Transverse colon (tissue), 4 donors: ENCODE data around the gene ACTMAP. TPM values are rescaled to one million over a fixed set of nuclear protein-coding genes. Genes with fewer than 3 reads are reported as not detected.
A peak's percentile ranks its signal among the peaks of the same experiment; 100 is the strongest.

ENCODE experiments used
- DNase-seq: peaks from one replicate; pipeline ENCODE4 v3.0.0-alpha.2; 2019
- H3K27ac ChIP-seq, 4 donors: fragments of 200-600 bp; sonication (generic); 2 replicates each; pipeline ENCODE4 v1.5.1; 2016 to 2018; ENCODE audit warnings: inconsistent platforms in 4 of 4
- H3K27me3 ChIP-seq: fragments of 200-600 bp; sonication (generic); 2 replicates; pipeline ENCODE4 v1.5.1; 2017; ENCODE audit warnings: inconsistent platforms
- H3K36me3 ChIP-seq, 4 donors: fragments of 200-600 bp; sonication (generic); 2 replicates each; pipeline ENCODE4 v1.5.1; 2017 to 2019; ENCODE audit warnings: inconsistent platforms in 4 of 4
- H3K4me1 ChIP-seq, 4 donors: fragments of 200-600 bp; sonication (generic); 2 replicates each; pipeline ENCODE4 v1.5.1; 2017 to 2020; ENCODE audit warnings: inconsistent platforms in 4 of 4
- H3K4me3 ChIP-seq, 4 donors: fragments of 200-600 bp; sonication (generic); 1 replicate in 1 of 4; 2 replicates in 3 of 4; pipeline versions ENCODE4 v1.5.1 to v1.6.1; 2017 to 2019; ENCODE audit warnings: inconsistent platforms in 4 of 4
- H3K9me3 ChIP-seq, 2 donors: fragments of 200-600 bp; sonication (generic); 2 replicates each; pipeline ENCODE4 v1.5.1; 2017 to 2019; ENCODE audit warnings: inconsistent platforms in 2 of 2
- CTCF ChIP-seq, 5 experiments: fragments of 200-600 bp in 3 of 5; fragments of 450-650 bp in 2 of 5; sonication (generic) in 3 of 5; IDR thresholded peaks; 1 replicate in 2 of 5; 2 replicates in 3 of 5; pipeline ENCODE4 v1.5.1; 2016 to 2017; ENCODE audit warnings: antibody characterized with exemption in 5 of 5, inconsistent platforms in 3 of 5, mild to moderate bottlenecking in 2 of 5, moderate library complexity in 1 of 5
- EP300 ChIP-seq: sonication (generic); formaldehyde crosslinking; IDR thresholded peaks from one replicate; pipeline ENCODE4 v1.6.1; 2017; ENCODE audit warnings: antibody characterized with exemption, low read depth
- POLR2A ChIP-seq: fragments of 450-650 bp; IDR thresholded peaks from one replicate; pipeline ENCODE4 v1.6.1; 2016; ENCODE audit warnings: antibody characterized with exemption, mild to moderate bottlenecking, moderate library complexity
- POLR2AphosphoS5 ChIP-seq, 3 donors: sonication (generic); formaldehyde crosslinking; IDR thresholded peaks; one replicate each; pipeline ENCODE4 v1.6.1; 2016; ENCODE audit warnings: antibody characterized with exemption in 3 of 3
- WGBS, 2 donors: methylation state at CpG; one replicate each; pipeline ENCODE4 v1.1.5; 2018; ENCODE audit warnings: low coverage in 1 of 2; 5-methylcytosine and 5-hydroxymethylcytosine counted together
- in situ Hi-C, 4 donors: fragments of 200-750 bp; cut with MboI; loops; one replicate each; pipeline versions ENCODE4 v1.15.0 to v1.15.1; 2017; ENCODE audit warnings: low sequenced_read_pairs in 3 of 4, low pct_ligation_motif_present in 1 of 4, low pct_unique_long_range_greater_than_20kb in 1 of 4
- intact Hi-C: fragments of 100-400 bp; cut with DNase I; formaldehyde crosslinking; loops from one replicate; pipeline ENCODE4 v1.15.1; 2023; ENCODE audit warnings: low total_unique reads
- total RNA-seq, 4 donors: library from RNA; depleted of rRNA; stranded (reverse); fragments of >200 nt; gene quantifications; one replicate each; pipeline ENCODE4 v1.1.0, GENCODE V29; 2016

Gene ACTMAP
- 10 to 100 TPM in 2 of 4 donors, 1 to 10 TPM in 2; 8.3 to 29.1 (median 12.1) TPM for total RNA-seq

GRCh38 chr19:40750058-40750873, at the start of gene ACTMAP:
ACTMAP (minus strand) TSS chr19:40750477; CDS start chr19:40749803, 674 bp downstream.
- Histone ChIP-seq H3K27ac (peak within 1 kb of the TSS; percentile 91 to 99 (median 96)), H3K4me1 (peaks cover 24 to 45% (median 41%) of the 10 kb centered on the region in 4 donors), H3K4me3 (peak within 1 kb of the TSS; percentile 52 to 67 (median 64)), H3K36me3 (no peaks in the 10 kb centered on the region), H3K9me3 (no peaks in the 10 kb centered on the region), H3K27me3 (no peaks in the 10 kb centered on the region)
- intact Hi-C loops (no loop called here), in situ Hi-C loops (loop anchor here in 1 of 4 donors (5.0 kb wide), 1 partner anchor 33 kb away; the partner anchor contains the start of genes COQ8B and ITPKC)
- WGBS, 2 donors: 1 to 3% methylated on average over 5 to 43 of the region's 43 CpGs
- TF ChIP-seq POLR2AphosphoS5 (IDR thresholded peaks at IDR 0.05): peak; percentile 75 to 88 (median 87)
- peak in 1 of 5 experiments; percentile 19 for TF ChIP-seq CTCF (IDR thresholded peaks at IDR 0.05)
- TF ChIP-seq EP300: no peak
- TF ChIP-seq POLR2A: peak; percentile 67
- DNase-seq: peak; percentile 100

GRCh38 chr19:40799558-40800338, 49.5 kb upstream of the ACTMAP start:
- WGBS, 2 donors: 1 to 2% methylated on average over 25 to 39 of the region's 40 CpGs
- H3K27ac ChIP-seq: peak overlapping the region; percentile 91 to 97 (median 96)
- H3K9me3 ChIP-seq: no peaks in the 10 kb centered on the region
- in situ Hi-C loops: loop anchor here in 1 of 4 donors (25.0 kb wide), 1 partner anchor 87 kb away; the partner anchor contains the start of genes COQ8B and ITPKC
- peaks cover 0 to 3% (median 0%) of the 10 kb centered on the region in 4 donors for H3K36me3 ChIP-seq
- DNase-seq: no peak
- H3K27me3 ChIP-seq: no peaks in the 10 kb centered on the region
- no peak for TF ChIP-seq POLR2A
- no peak for TF ChIP-seq EP300
- peak in 1 of 3 donors; percentile 12 for TF ChIP-seq POLR2AphosphoS5 (IDR thresholded peaks at IDR 0.05)
- TF ChIP-seq CTCF (IDR thresholded peaks at IDR 0.05): no peak
- H3K4me1 ChIP-seq: peaks cover 54 to 57% (median 55%) of the 10 kb centered on the region in 4 donors
- H3K4me3 ChIP-seq: peak overlapping the region; percentile 53 to 99 (median 97)
- intact Hi-C loops: loop anchor here (10.0 kb wide), 1 partner anchor 85 kb away; the partner anchor contains the start of genes COQ8B and ITPKC

GRCh38 chr19:40798683-40799557, 48.6 kb upstream of the ACTMAP start, which contains the start of gene EGLN2:
EGLN2 (plus strand) TSS chr19:40799191; CDS start chr19:40800573, 1,382 bp downstream.
- DNase-seq: peak; percentile 100
- TF ChIP-seq EP300 (no peak), POLR2AphosphoS5 (IDR thresholded peaks at IDR 0.05) (peak; percentile 62 to 81 (median 71)), POLR2A (peak; percentile 1), CTCF (IDR thresholded peaks at IDR 0.05) (no peak)
- peaks cover 45 to 49% (median 47%) of the 10 kb centered on the region in 4 donors for H3K4me1 ChIP-seq
- H3K36me3 ChIP-seq: peaks cover 0 to 3% (median 0%) of the 10 kb centered on the region in 4 donors
- H3K4me3 ChIP-seq: peak within 1 kb of the TSS; percentile 53 to 99 (median 97)
- intact Hi-C loops: no loop called here
- no peaks in the 10 kb centered on the region for H3K9me3 ChIP-seq
- peak within 1 kb of the TSS; percentile 93 to 97 (median 96) for H3K27ac ChIP-seq
- H3K27me3 ChIP-seq: no peaks in the 10 kb centered on the region
- WGBS, 2 donors: 0 to 1% methylated on average over 19 to 37 of the region's 110 CpGs
- in situ Hi-C loops: no loop called here
